IPS-20b (cell line): ENCODE measurements around the gene HMGCS1.

Experiments
- H3K27ac ChIP-seq: one replicate; pipeline ENCODE4 v1.5.1; 2013; ENCODE audit warnings: low read length
- H3K27me3 ChIP-seq: 2 replicates; pipeline ENCODE4 v1.6.1; 2013; ENCODE audit warnings: mild to moderate bottlenecking, low read length, inconsistent platforms; ENCODE audit not compliant: insufficient read depth
- H3K36me3 ChIP-seq: 2 replicates; pipeline ENCODE4 v1.6.1; 2013; ENCODE audit warnings: low read depth, mild to moderate bottlenecking, inconsistent platforms, low read length, moderate library complexity; ENCODE audit not compliant: insufficient read depth
- H3K4me1 ChIP-seq: 2 replicates; pipeline ENCODE4 v1.6.1; 2013; ENCODE audit warnings: mild to moderate bottlenecking, control low read depth, inconsistent platforms, low read length, moderate library complexity; ENCODE audit not compliant: insufficient read depth
- H3K4me3 ChIP-seq: 2 replicates; pipeline ENCODE4 v1.5.1; 2013; ENCODE audit warnings: mild to moderate bottlenecking, low read length, inconsistent platforms
- H3K9ac ChIP-seq: 2 replicates; pipeline ENCODE4 v1.6.1; 2013; ENCODE audit warnings: low read depth, mild to moderate bottlenecking, inconsistent platforms, low read length, moderate library complexity
- H3K9me3 ChIP-seq: 2 replicates; pipeline ENCODE4 v1.6.1; 2013; ENCODE audit warnings: mild to moderate bottlenecking, low read depth, low read length, inconsistent platforms; ENCODE audit not compliant: insufficient read depth

Gene HMGCS1

DNA sequence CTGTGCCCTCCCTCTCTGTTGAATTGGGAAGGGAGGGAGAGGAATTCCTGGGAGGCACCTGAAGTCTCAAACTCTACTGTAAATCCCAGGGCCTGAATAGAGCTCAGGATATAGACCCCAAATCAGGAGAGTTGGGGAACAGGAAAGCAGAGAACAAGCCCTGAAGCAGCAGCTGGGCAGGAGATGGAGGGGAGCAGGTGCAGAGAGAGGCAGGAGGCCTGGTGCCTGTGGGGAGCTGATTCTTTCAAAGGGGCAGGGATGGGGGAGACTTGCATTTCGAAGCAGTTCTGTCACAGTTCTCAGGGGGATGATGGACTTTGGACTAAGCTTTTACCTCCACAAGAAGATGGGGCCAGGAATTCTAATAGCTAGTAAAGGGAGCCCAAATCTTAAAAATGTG, 71.0 kb downstream of the HMGCS1 start:
- H3K27ac ChIP-seq, result no peak overlapping the region
- no peaks in the 10 kb centered on the region for H3K9me3 ChIP-seq
- no peak overlapping the region for H3K4me3 ChIP-seq
- no peaks in the 10 kb centered on the region for H3K36me3 ChIP-seq
- no peaks in the 10 kb centered on the region for H3K27me3 ChIP-seq
- H3K4me1 ChIP-seq, result no peaks in the 10 kb centered on the region
- H3K9ac ChIP-seq, result no peak overlapping the region
